NCI-H2171 treated with DMSO at 0.1 percent for 48 hours (cell line): ENCODE measurements around the gene ATP5ME.
"Not testable (repeated sequence)": the region's sequence is repeated elsewhere in the genome, so short reads cannot be mapped to it uniquely, and the experiment has no call there.

ENCODE experiments used
- DNase-seq: peaks from one replicate; lab custom pipeline; 2025; lab: John Stamatoyannopoulos, UW

ATP5ME gene

GRCh38 chr4:668219-668618, 5.9 kb downstream of the ATP5ME start:
- DNase-seq = not testable (repeated sequence)

- DNase-seq = no peak
Observed at GRCh38 chr4:667545-667925, 6.5 kb downstream of the ATP5ME start.

GRCh38 chr4:666822-667544, 7.1 kb downstream of the ATP5ME start:
- no peak for DNase-seq

GRCh38 chr4:666436-666810, 7.7 kb downstream of the ATP5ME start:
- no peak for DNase-seq

GRCh38 chr4:665751-666435, 8.2 kb downstream of the ATP5ME start:
- no peak for DNase-seq

- DNase-seq = no peak
Observed at GRCh38 chr4:665381-665750, 8.7 kb downstream of the ATP5ME start.

- DNase-seq = no peak
Observed at GRCh38 chr4:664713-665231, 9.3 kb downstream of the ATP5ME start.

- DNase-seq = peak; percentile 66
Observed at GRCh38 chr4:663438-664428, 10.3 kb downstream of the ATP5ME start.

- no peak for DNase-seq
Observed at GRCh38 chr4:663046-663437, 11.0 kb downstream of the ATP5ME start.

GRCh38 chr4:661881-662761, 12.0 kb downstream of the ATP5ME start:
- DNase-seq = no peak

GRCh38 chr4:661231-661630, 12.8 kb downstream of the ATP5ME start:
- DNase-seq = no peak

- no peak for DNase-seq
Observed at GRCh38 chr4:660401-660800, 13.7 kb downstream of the ATP5ME start.

- DNase-seq = no peak
Observed at GRCh38 chr4:659851-660250, 14.2 kb downstream of the ATP5ME start.

GRCh38 chr4:658681-659667, 15.1 kb downstream of the ATP5ME start:
- DNase-seq = no peak

- no peak for DNase-seq
Observed at GRCh38 chr4:657834-658667, 16.0 kb downstream of the ATP5ME start.

GRCh38 chr4:657338-657833, 16.7 kb downstream of the ATP5ME start:
- DNase-seq = no peak

- DNase-seq = no peak
Observed at GRCh38 chr4:656436-657337, 17.4 kb downstream of the ATP5ME start.
